IPS-11a (cell line): ENCODE measurements around the gene SEPTIN1.

Source experiments
- H3K4me3 ChIP-seq: one replicate; pipeline ENCODE4 v1.5.1; 2013; ENCODE audit warnings: low read depth, low read length, control low read depth

SEPTIN1 gene

GRCh38 chr16:30377050-30377811 is 5.1 kb downstream of the SEPTIN1 start:
- peak overlapping the region; percentile 29 for H3K4me3 ChIP-seq

GRCh38 chr16:30376461-30376902 is 5.9 kb downstream of the SEPTIN1 start:
- no peak overlapping the region for H3K4me3 ChIP-seq

DNA sequence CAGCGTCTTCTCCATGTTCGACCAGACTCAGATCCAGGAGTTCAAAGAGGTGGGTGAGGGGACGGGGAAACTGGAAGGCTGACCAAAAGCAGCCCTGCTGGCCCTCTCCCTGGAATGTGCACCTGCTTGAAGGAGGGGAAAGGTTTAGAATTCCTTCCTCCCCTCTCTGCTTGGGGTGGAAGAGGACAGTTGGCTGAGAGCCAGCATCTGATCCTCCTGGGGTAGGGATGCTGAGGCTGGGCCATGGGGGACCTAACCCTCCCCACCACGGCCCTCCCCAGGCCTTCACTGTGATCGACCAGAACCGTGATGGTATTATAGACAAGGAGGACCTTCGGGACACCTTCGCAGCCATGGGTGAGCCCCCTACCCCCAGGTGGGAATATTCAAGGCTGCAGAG is 6.5 kb downstream of the SEPTIN1 start:
- H3K4me3 ChIP-seq, result no peak overlapping the region

GRCh38 chr16:30374538-30374937 is 7.8 kb downstream of the SEPTIN1 start, which contains the start of gene MYL11:
MYL11 (plus strand) TSS chr16:30374802; CDS start chr16:30374858, 56 bp downstream.
- no peak within 1 kb of the TSS for H3K4me3 ChIP-seq

GRCh38 chr16:30372725-30373124 is 9.6 kb downstream of the SEPTIN1 start:
- H3K4me3 ChIP-seq, result no peak overlapping the region

- H3K4me3 ChIP-seq, result no peak overlapping the region
These were observed 10.2 kb downstream of the SEPTIN1 start for GRCh38 chr16:30372038-30372712.

GRCh38 chr16:30371248-30371816 is 11.0 kb downstream of the SEPTIN1 start:
- H3K4me3 ChIP-seq, result peak overlapping the region; percentile 21

DNA sequence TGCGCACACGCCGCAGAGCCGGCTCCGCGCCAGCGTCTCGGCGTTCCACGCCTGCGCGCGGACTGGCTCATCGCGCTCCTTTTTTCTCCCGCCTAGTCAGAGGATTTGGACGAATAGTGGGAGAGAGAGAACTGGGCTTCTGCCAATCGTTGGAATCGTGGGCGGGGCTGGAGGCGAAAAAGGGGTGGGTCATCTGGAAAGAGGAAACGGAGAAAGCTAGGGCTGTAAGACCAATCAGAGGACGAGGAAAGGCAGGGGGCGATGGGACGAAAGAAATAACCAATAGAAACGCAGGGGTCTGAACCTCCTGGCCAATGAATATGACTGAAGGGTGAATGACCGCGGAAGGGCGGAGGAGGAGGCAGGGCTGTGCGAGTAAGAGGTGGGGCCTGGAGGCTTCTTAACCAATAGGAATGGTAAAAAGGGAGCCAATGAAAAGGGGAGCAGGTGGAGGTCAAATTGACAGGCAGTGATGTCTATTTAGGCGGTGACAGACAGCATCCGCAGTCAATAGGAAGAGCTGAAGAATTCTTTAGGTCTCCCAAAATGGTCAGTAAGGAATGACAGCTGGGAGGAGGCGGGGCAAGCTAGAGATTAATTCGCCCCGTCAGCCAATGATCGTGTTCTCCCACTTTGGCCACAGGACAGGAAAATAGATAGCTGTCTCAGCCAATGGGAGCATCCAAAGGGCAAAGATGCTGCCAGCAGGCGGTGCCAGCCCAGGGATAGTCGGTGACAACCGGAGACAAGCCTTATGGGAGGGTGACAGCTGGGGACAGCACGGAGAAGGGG is 11.7 kb downstream of the SEPTIN1 start, which contains the start of gene TBC1D10B:
TSS of gene TBC1D10B (minus strand) at position 39 of the 792 bp plus-strand sequence. CDS start 311 bp downstream, outside the sequence.
- peak within 1 kb of the TSS; percentile 50 for H3K4me3 ChIP-seq

DNA sequence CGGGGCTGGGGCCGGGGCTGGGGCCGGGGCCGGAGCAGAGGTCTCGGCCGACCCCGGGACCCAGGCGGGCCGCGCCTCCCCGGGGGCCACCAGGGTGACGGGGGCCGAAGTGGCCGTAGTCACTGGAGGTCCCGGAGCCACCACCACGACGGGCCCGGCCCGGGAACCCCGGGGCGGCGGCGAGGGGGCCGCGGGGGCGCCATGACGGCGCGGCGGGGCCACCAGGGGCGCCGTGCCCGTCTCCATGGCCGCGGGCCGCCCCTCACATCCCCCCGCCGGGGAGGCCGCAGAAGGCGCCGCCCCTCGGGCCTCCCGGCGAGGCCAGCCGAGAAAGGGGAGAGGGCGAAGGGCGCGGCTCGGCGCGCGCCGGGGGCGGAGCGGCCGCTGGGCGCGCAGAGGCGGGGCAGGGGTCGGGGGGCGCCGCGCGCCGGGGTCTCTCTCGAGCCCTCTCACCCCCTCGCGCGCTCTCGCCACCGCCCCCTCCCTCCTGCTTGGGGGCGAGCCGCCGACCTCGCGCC is 12.4 kb downstream of the SEPTIN1 start:
- H3K4me3 ChIP-seq, result peak overlapping the region; percentile 50

DNA sequence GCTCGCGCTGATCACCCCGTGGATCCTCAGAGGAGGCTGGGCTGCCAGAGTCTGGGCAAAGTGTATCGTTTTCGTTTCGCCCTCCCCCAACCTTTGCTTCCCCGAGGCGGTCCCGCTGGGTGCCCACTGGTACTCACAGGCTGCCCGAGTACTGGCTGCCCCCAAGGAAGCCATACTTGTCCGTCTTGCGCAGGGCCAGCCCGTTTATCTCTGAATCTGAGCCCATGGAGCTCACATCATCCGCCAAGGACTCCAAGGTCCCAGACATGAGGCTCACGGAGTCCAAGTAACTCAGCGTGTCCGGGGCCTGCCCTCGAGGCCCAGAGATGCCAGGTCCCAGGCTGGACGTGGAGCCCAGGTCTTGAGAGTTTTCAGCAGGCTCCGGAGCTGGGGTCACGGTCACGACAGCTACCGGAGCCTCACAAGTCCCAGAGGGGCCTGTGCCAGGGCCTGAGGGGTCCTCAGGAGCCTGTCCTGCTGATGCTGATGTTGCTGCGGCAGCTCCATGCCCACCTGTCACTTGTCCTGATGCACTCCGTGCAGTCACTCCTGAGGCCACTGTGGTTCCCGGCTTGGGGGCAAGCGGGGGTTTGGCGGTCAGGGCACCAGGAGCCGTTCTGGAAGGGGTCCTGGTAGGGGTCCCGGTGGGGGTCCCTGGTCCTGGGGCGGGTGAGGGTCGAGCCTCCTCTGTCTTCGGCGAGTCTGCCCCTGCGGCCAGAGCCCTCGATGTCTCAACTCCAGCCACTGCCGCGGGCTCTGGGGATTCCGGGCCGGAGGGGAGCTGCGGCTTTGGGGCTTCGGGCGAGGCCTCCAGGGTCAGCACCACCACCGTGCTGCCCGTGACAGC is 13.0 kb downstream of the SEPTIN1 start:
- peak overlapping the region; percentile 50 for H3K4me3 ChIP-seq

GRCh38 chr16:30368792-30369090 is 13.6 kb downstream of the SEPTIN1 start:
- peak overlapping the region; percentile 50 for H3K4me3 ChIP-seq

DNA sequence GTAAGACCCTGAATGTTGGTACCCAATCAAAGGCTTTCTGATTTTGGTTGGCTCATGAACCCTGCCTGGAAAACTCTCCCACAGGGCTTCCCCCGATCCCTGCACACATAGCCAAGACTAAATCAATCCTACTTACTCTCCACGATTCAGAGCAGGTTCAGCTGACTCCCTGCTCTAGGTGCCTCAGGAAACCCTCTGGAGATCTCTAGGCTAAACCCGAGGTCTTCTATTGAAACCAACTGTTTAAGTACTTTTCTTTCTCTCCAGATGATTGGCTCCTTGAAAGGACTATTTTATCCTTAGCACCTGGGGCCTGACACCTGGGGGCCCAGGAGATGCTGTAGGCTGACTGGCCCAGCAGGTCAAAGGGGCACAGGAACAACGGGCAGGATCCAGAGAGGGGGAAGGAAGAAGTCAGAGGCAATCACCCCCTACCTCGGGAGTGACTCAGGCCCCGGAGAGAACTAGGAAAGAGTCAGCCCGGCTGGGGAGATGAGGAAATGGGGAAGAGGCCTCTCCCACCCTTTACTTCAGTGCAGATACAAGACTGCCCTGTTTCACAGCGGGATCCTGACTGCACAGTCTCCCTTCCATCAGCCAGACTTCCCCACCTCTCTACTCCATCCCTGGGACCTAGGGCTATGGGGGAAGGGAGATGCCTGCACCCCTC is 14.1 kb downstream of the SEPTIN1 start:
- H3K4me3 ChIP-seq, result no peak overlapping the region

GRCh38 chr16:30367349-30368009 is 14.9 kb downstream of the SEPTIN1 start:
- H3K4me3 ChIP-seq, result no peak overlapping the region

DNA sequence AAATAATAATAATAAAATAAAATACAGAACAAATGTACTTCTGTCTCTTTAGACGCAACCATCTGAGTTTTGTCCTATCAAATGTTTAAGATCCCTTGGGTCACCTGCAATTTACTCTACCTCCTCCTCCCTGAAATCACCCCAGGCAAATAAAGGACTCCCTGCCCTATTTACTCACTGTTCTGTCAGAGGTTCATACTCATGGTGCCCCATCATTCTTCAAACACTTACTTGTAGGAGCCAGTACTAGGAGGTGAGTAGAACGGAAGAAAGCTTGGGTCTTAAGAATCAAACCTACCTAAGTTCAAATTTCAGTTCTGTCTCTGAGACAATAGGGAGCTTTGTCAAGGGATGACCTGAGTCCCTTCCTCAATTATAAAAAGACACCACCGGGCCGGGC is 15.8 kb downstream of the SEPTIN1 start:
- no peak overlapping the region for H3K4me3 ChIP-seq

- H3K4me3 ChIP-seq, result no peak overlapping the region
These were observed 17.2 kb downstream of the SEPTIN1 start for GRCh38 chr16:30365200-30365599.

- no peak overlapping the region for H3K4me3 ChIP-seq
These were observed 21.2 kb downstream of the SEPTIN1 start for GRCh38 chr16:30361180-30361579.

GRCh38 chr16:30359871-30360170 is 22.5 kb downstream of the SEPTIN1 start:
- H3K4me3 ChIP-seq, result no peak overlapping the region

- no peak overlapping the region for H3K4me3 ChIP-seq
These were observed 23.1 kb downstream of the SEPTIN1 start for GRCh38 chr16:30358990-30359870.
